ENCODE measurements around the gene OTOG. TPM values are rescaled to one million over a fixed set of nuclear protein-coding genes. Genes with fewer than 3 reads are reported as not detected.

The OTOG gene
- total RNA-seq (2014; rRNA removed; shearing (Covaris generic)), result 0.69 and 1.1 TPM in 2 replicates

- Histone ChIP-seq H3K4me3 (ENCODE audit: insufficient read depth, low read depth, low read length) (peak within 1 kb of the TSS; percentile 39), H3K27me3 (ENCODE audit: control insufficient read depth, insufficient read depth, low read length) (peaks cover 16% of the 10 kb centered on the region), H3K36me3 (replicated peaks; ENCODE audit: control insufficient read depth, insufficient read depth, low read length) (no peaks in the 10 kb centered on the region)
- peak; percentile 94 for DNase-seq
These were observed at the start of gene OTOG for GRCh38 chr11:17547051-17547577. OTOG (plus strand) TSS chr11:17547259; CDS start chr11:17547373, 114 bp downstream.

- no peaks in the 10 kb centered on the region for H3K27me3 ChIP-seq (ENCODE audit: control insufficient read depth, insufficient read depth, low read length)
- no peak overlapping the region for H3K4me3 ChIP-seq (ENCODE audit: insufficient read depth, low read depth, low read length)
- no peaks in the 10 kb centered on the region for H3K36me3 ChIP-seq (replicated peaks; ENCODE audit: control insufficient read depth, insufficient read depth, low read length)
- DNase-seq, result peak; percentile 69
These were observed 49.0 kb upstream of the OTOG start for GRCh38 chr11:17498058-17498457.

GRCh38 chr11:17498475-17498874, 48.6 kb upstream of the OTOG start:
- DNase-seq, result peak; percentile 83
- no peaks in the 10 kb centered on the region for H3K27me3 ChIP-seq (ENCODE audit: control insufficient read depth, insufficient read depth, low read length)
- H3K4me3 ChIP-seq (ENCODE audit: insufficient read depth, low read depth, low read length), result no peak overlapping the region

GRCh38 chr11:17500673-17501072, 46.4 kb upstream of the OTOG start:
- Histone ChIP-seq H3K27me3 (ENCODE audit: control insufficient read depth, insufficient read depth, low read length) (no peaks in the 10 kb centered on the region), H3K4me3 (ENCODE audit: insufficient read depth, low read depth, low read length) (no peak overlapping the region), H3K36me3 (replicated peaks; ENCODE audit: control insufficient read depth, insufficient read depth, low read length) (no peaks in the 10 kb centered on the region)
- no peak for DNase-seq

More at GRCh38 chr11:17498475-17498874, 48.6 kb upstream of the OTOG start:
- H3K36me3 ChIP-seq (replicated peaks; ENCODE audit: control insufficient read depth, insufficient read depth, low read length), result no peaks in the 10 kb centered on the region

- no peak overlapping the region for H3K4me3 ChIP-seq (ENCODE audit: insufficient read depth, low read depth, low read length)
These were observed 44.4 kb upstream of the OTOG start for GRCh38 chr11:17502630-17503029.

GRCh38 chr11:17504330-17505107, 42.5 kb upstream of the OTOG start:
- Histone ChIP-seq H3K36me3 (replicated peaks; ENCODE audit: control insufficient read depth, insufficient read depth, low read length) (no peaks in the 10 kb centered on the region), H3K27me3 (ENCODE audit: control insufficient read depth, insufficient read depth, low read length) (no peaks in the 10 kb centered on the region), H3K4me3 (ENCODE audit: insufficient read depth, low read depth, low read length) (no peak overlapping the region)
- DNase-seq, result peak; percentile 90

More at GRCh38 chr11:17502630-17503029, 44.4 kb upstream of the OTOG start:
- H3K27me3 ChIP-seq (ENCODE audit: control insufficient read depth, insufficient read depth, low read length), result no peaks in the 10 kb centered on the region
- no peaks in the 10 kb centered on the region for H3K36me3 ChIP-seq (replicated peaks; ENCODE audit: control insufficient read depth, insufficient read depth, low read length)
- no peak for DNase-seq

GRCh38 chr11:17505146-17505545, 41.9 kb upstream of the OTOG start:
- DNase-seq, result no peak
- H3K4me3 ChIP-seq (ENCODE audit: insufficient read depth, low read depth, low read length), result no peak overlapping the region
- no peaks in the 10 kb centered on the region for H3K27me3 ChIP-seq (ENCODE audit: control insufficient read depth, insufficient read depth, low read length)
- H3K36me3 ChIP-seq (replicated peaks; ENCODE audit: control insufficient read depth, insufficient read depth, low read length), result no peaks in the 10 kb centered on the region

- DNase-seq, result no peak
- no peaks in the 10 kb centered on the region for H3K36me3 ChIP-seq (replicated peaks; ENCODE audit: control insufficient read depth, insufficient read depth, low read length)
- no peaks in the 10 kb centered on the region; the same call in 1 of the 2 replicates for H3K27me3 ChIP-seq (ENCODE audit: control insufficient read depth, insufficient read depth, low read length)
- no peak overlapping the region for H3K4me3 ChIP-seq (ENCODE audit: insufficient read depth, low read depth, low read length)
These were observed 40.7 kb upstream of the OTOG start for GRCh38 chr11:17506314-17506713.

GRCh38 chr11:17506942-17507341, 40.1 kb upstream of the OTOG start:
- DNase-seq, result no peak
- Histone ChIP-seq H3K36me3 (replicated peaks; ENCODE audit: control insufficient read depth, insufficient read depth, low read length) (no peaks in the 10 kb centered on the region), H3K27me3 (ENCODE audit: control insufficient read depth, insufficient read depth, low read length) (no peaks in the 10 kb centered on the region; the same call in 1 of the 2 replicates), H3K4me3 (ENCODE audit: insufficient read depth, low read depth, low read length) (no peak overlapping the region)

- H3K36me3 ChIP-seq (replicated peaks; ENCODE audit: control insufficient read depth, insufficient read depth, low read length), result no peaks in the 10 kb centered on the region
- no peak overlapping the region for H3K4me3 ChIP-seq (ENCODE audit: insufficient read depth, low read depth, low read length)
- no peaks in the 10 kb centered on the region; the same call in 1 of the 2 replicates for H3K27me3 ChIP-seq (ENCODE audit: control insufficient read depth, insufficient read depth, low read length)
- no peak for DNase-seq
These were observed 39.3 kb upstream of the OTOG start for GRCh38 chr11:17507773-17508172.

GRCh38 chr11:17508306-17508705, 38.8 kb upstream of the OTOG start:
- no peak overlapping the region for H3K4me3 ChIP-seq (ENCODE audit: insufficient read depth, low read depth, low read length)
- H3K36me3 ChIP-seq (replicated peaks; ENCODE audit: control insufficient read depth, insufficient read depth, low read length), result no peaks in the 10 kb centered on the region
- DNase-seq, result no peak
- H3K27me3 ChIP-seq (ENCODE audit: control insufficient read depth, insufficient read depth, low read length), result no peaks in the 10 kb centered on the region; the same call in 1 of the 2 replicates

- no peaks in the 10 kb centered on the region; the same call in 1 of the 2 replicates for H3K27me3 ChIP-seq (ENCODE audit: control insufficient read depth, insufficient read depth, low read length)
- no peak overlapping the region for H3K4me3 ChIP-seq (ENCODE audit: insufficient read depth, low read depth, low read length)
- no peak for DNase-seq
- no peaks in the 10 kb centered on the region for H3K36me3 ChIP-seq (replicated peaks; ENCODE audit: control insufficient read depth, insufficient read depth, low read length)
These were observed 38.3 kb upstream of the OTOG start for GRCh38 chr11:17508791-17509190.

GRCh38 chr11:17510507-17511206, 36.4 kb upstream of the OTOG start:
- no peak for DNase-seq
- no peaks in the 10 kb centered on the region; the same call in 1 of the 2 replicates for H3K27me3 ChIP-seq (ENCODE audit: control insufficient read depth, insufficient read depth, low read length)
- H3K36me3 ChIP-seq (replicated peaks; ENCODE audit: control insufficient read depth, insufficient read depth, low read length), result no peaks in the 10 kb centered on the region
- no peak overlapping the region for H3K4me3 ChIP-seq (ENCODE audit: insufficient read depth, low read depth, low read length)

GRCh38 chr11:17511571-17511970, 35.5 kb upstream of the OTOG start:
- Histone ChIP-seq H3K27me3 (ENCODE audit: control insufficient read depth, insufficient read depth, low read length) (no peaks in the 10 kb centered on the region; the same call in 1 of the 2 replicates), H3K4me3 (ENCODE audit: insufficient read depth, low read depth, low read length) (no peak overlapping the region), H3K36me3 (replicated peaks; ENCODE audit: control insufficient read depth, insufficient read depth, low read length) (no peaks in the 10 kb centered on the region)
- no peak for DNase-seq

- Histone ChIP-seq H3K4me3 (ENCODE audit: insufficient read depth, low read depth, low read length) (no peak overlapping the region), H3K36me3 (replicated peaks; ENCODE audit: control insufficient read depth, insufficient read depth, low read length) (no peaks in the 10 kb centered on the region), H3K27me3 (ENCODE audit: control insufficient read depth, insufficient read depth, low read length) (no peaks in the 10 kb centered on the region; the same call in 1 of the 2 replicates)
- no peak for DNase-seq
These were observed 35.0 kb upstream of the OTOG start for GRCh38 chr11:17512101-17512500.
